Right lobe of liver (tissue), 6 donors: ENCODE results near the gene CD19. TPM values are rescaled to one million over a fixed set of nuclear protein-coding genes. Genes with fewer than 3 reads are reported as not detected.

Experiments used
- ATAC-seq, 4 donors: fragments of 200-7000 bp; cut with Tn5 transposase; one replicate each; pipeline ENCODE4 v1.9.1; 2020; ENCODE audit warnings: mild to moderate bottlenecking in 4 of 4, moderate library complexity in 4 of 4
- DNase-seq, 3 donors: peaks; one replicate each; pipeline ENCODE4 v3.0.0-alpha.2; 2020
- H3K27ac ChIP-seq, 3 donors: fragments of 200-600 bp; one replicate each; pipeline ENCODE4 v1.8.0; 2022
- H3K27me3 ChIP-seq, 2 donors: fragments of 200-600 bp; one replicate each; pipeline ENCODE4 v1.8.0; 2022
- H3K36me3 ChIP-seq, 4 donors: fragments of 200-600 bp; sonication (generic) in 1 of 4; one replicate each; pipeline versions ENCODE4 v1.5.1 to v1.8.0; 2017 to 2022; ENCODE audit warnings: control low read depth in 1 of 4
- H3K4me1 ChIP-seq, 4 donors: fragments of 200-600 bp; sonication (generic) in 1 of 4; one replicate each; pipeline versions ENCODE4 v1.5.1 to v1.8.0; 2017 to 2022; ENCODE audit warnings: control low read depth in 1 of 4
- H3K4me3 ChIP-seq, 3 donors: fragments of 200-600 bp; one replicate each; pipeline ENCODE4 v1.8.0; 2022
- H3K9me3 ChIP-seq, 4 donors: fragments of 200-600 bp; sonication (generic) in 1 of 4; one replicate each; pipeline versions ENCODE4 v1.5.1 to v1.8.0; 2017 to 2022; ENCODE audit warnings: control low read depth in 1 of 4
- POLR2A ChIP-seq: fragments of 450-650 bp; IDR thresholded peaks from one replicate; pipeline ENCODE4 v1.6.1; 2017; ENCODE audit warnings: antibody characterized with exemption, mild to moderate bottlenecking
- WGBS: methylation state at CpG from one replicate; pipeline ENCODE4 v1.1.6; 2018; ENCODE audit warnings: low coverage, low lambda C conversion rate; ENCODE audit not compliant: insufficient coverage; ENCODE audit errors: missing lambda C conversion rate; 5-methylcytosine and 5-hydroxymethylcytosine counted together
- intact Hi-C, 2 donors: fragments of 100-400 bp; cut with DNase I; formaldehyde crosslinking; loops; one replicate each; pipeline versions ENCODE4 v1.11.2 to v1.14.1; 2022
- total RNA-seq, 6 experiments: library from RNA; depleted of rRNA in 2 of 6; stranded (reverse); fragments of >200 nt in 2 of 6; fragmentation: NEBNext Ultra II Directional in 3 of 6; extraction: Animal tissue kit (Norgen Biotek cat#: 25700) in 3 of 6; gene quantifications; one replicate each; pipeline versions ENCODE4 v1.1.0 to v1.2.4, GENCODE V29; 2016 to 2023
- TF ChIP-seq, protein P1 (sequence below), 4 donors: fragments of 200-600 bp in 3 of 4; fragments of 450-650 bp in 1 of 4; IDR thresholded peaks; one replicate each; pipeline versions ENCODE4 v1.5.1 to v1.8.0; 2016 to 2022; ENCODE audit warnings: antibody characterized with exemption in 4 of 4, mild to moderate bottlenecking in 2 of 4
- donor health status: DM: no; HTN: yes; CAD: no.
- donor health status: DM: no; HTN: no; CAD: no.
- donor health status: DM: no; HTN: no; CAD: no.
- donor health status: DM: no; HTN: yes; CAD: no.
- donor health status: DM: no; HTN: yes; CAD: no.

Gene CD19
- total RNA-seq, 6 experiments from 2014 or later, result 0.10 TPM; not detected in 5

DNA sequence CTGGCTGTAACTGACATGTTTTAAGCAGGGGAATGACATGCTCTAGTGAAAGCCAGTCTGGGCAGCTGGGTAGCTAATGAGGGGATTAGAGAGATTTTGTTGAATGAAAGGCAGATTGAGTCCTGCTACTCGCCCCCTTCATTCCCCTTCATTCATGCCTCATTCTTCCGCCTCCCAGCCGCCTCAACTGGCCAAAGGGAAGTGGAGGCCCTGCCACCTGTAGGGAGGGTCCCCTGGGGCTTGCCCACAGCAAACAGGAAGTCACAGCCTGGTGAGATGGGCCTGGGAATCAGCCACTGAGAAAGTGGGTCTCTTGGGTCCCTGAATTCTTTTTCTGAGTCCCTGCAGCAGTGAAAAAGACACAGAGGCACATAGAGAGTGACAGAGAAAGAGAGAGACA is 1.1 kb upstream of the CD19 start:
- no peak for TF ChIP-seq POLR2A
- TF ChIP-seq, protein P1, sequence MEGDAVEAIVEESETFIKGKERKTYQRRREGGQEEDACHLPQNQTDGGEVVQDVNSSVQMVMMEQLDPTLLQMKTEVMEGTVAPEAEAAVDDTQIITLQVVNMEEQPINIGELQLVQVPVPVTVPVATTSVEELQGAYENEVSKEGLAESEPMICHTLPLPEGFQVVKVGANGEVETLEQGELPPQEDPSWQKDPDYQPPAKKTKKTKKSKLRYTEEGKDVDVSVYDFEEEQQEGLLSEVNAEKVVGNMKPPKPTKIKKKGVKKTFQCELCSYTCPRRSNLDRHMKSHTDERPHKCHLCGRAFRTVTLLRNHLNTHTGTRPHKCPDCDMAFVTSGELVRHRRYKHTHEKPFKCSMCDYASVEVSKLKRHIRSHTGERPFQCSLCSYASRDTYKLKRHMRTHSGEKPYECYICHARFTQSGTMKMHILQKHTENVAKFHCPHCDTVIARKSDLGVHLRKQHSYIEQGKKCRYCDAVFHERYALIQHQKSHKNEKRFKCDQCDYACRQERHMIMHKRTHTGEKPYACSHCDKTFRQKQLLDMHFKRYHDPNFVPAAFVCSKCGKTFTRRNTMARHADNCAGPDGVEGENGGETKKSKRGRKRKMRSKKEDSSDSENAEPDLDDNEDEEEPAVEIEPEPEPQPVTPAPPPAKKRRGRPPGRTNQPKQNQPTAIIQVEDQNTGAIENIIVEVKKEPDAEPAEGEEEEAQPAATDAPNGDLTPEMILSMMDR (IDR thresholded peaks at IDR 0.05), result no peak
- intact Hi-C loops, result loop anchor here in 1 of 2 donors (10.0 kb wide), 1 partner anchor 116 kb away; no protein-coding TSS in a partner anchor
- no peak overlapping the region for H3K27ac ChIP-seq
- 27% methylated on average over 2 of the region's 3 CpGs for WGBS
- no peaks in the 10 kb centered on the region for H3K27me3 ChIP-seq
- DNase-seq, result no peak
- no peak for ATAC-seq
- H3K4me3 ChIP-seq, result no peak overlapping the region
- no peaks in the 10 kb centered on the region for H3K9me3 ChIP-seq
- peaks cover 0 to 5% (median 0%) of the 10 kb centered on the region in 4 donors for H3K4me1 ChIP-seq
- H3K36me3 ChIP-seq, result no peaks in the 10 kb centered on the region

DNA sequence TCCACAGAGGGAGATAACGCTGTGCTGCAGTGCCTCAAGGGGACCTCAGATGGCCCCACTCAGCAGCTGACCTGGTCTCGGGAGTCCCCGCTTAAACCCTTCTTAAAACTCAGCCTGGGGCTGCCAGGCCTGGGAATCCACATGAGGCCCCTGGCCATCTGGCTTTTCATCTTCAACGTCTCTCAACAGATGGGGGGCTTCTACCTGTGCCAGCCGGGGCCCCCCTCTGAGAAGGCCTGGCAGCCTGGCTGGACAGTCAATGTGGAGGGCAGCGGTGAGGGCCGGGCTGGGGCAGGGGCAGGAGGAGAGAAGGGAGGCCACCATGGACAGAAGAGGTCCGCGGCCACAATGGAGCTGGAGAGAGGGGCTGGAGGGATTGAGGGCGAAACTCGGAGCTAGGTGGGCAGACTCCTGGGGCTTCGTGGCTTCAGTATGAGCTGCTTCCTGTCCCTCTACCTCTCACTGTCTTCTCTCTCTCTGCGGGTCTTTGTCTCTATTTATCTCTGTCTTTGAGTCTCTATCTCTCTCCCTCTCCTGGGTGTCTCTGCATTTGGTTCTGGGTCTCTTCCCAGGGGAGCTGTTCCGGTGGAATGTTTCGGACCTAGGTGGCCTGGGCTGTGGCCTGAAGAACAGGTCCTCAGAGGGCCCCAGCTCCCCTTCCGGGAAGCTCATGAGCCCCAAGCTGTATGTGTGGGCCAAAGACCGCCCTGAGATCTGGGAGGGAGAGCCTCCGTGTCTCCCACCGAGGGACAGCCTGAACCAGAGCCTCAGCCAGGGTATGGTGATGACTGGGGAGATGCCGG is 769 bp downstream of the CD19 start:
- DNase-seq (no peak), ATAC-seq (no peak)
- TF ChIP-seq POLR2A, result no peak
- TF ChIP-seq, protein P1 (IDR thresholded peaks at IDR 0.05), result no peak
- Histone ChIP-seq H3K27ac (no peak overlapping the region), H3K4me3 (no peak overlapping the region), H3K27me3 (no peaks in the 10 kb centered on the region), H3K4me1 (no peaks in the 10 kb centered on the region), H3K36me3 (no peaks in the 10 kb centered on the region), H3K9me3 (no peaks in the 10 kb centered on the region)
- 59% methylated on average over 8 of the region's 20 CpGs for WGBS
- intact Hi-C loops, result loop anchor here in 1 of 2 donors (10.0 kb wide), 1 partner anchor 118 kb away; no protein-coding TSS in a partner anchor

DNA sequence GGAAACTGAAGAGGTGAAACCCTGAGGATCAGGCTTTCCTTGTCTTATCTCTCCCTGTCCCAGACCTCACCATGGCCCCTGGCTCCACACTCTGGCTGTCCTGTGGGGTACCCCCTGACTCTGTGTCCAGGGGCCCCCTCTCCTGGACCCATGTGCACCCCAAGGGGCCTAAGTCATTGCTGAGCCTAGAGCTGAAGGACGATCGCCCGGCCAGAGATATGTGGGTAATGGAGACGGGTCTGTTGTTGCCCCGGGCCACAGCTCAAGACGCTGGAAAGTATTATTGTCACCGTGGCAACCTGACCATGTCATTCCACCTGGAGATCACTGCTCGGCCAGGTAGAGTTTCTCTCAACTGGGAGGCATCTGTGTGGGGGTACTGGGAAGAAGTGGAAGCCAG is 1.4 kb downstream of the CD19 start:
- H3K36me3 ChIP-seq, result no peaks in the 10 kb centered on the region
- intact Hi-C loops, result loop anchor here in 1 of 2 donors (10.0 kb wide), 1 partner anchor 118 kb away; no protein-coding TSS in a partner anchor
- no peak overlapping the region for H3K4me3 ChIP-seq
- TF ChIP-seq, protein P1 (IDR thresholded peaks at IDR 0.05), result no peak
- TF ChIP-seq POLR2A, result no peak
- ATAC-seq, result no peak
- no peak overlapping the region for H3K27ac ChIP-seq
- H3K27me3 ChIP-seq, result no peaks in the 10 kb centered on the region
- no peaks in the 10 kb centered on the region for H3K9me3 ChIP-seq
- WGBS, result no CpG with 5 or more reads among the region's 8 CpGs
- no peak for DNase-seq
- H3K4me1 ChIP-seq, result no peaks in the 10 kb centered on the region

DNA sequence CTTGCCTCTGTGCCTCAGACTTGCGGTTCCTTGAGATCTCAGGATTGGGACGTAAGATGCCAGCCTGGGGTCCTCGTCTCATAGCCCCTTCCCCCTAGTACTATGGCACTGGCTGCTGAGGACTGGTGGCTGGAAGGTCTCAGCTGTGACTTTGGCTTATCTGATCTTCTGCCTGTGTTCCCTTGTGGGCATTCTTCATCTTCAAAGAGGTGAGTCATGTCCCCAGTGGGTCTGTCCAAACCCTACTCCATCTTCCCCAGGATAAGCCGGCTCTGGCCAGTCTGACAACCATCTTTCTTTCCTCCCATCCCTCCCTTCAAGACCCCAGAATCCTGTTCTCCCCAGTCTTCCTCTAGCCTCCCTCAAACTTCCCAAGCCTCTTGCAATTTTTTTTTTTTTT is 3.6 kb downstream of the CD19 start:
- no peak for TF ChIP-seq POLR2A
- TF ChIP-seq, protein P1 (IDR thresholded peaks at IDR 0.05), result no peak
- Histone ChIP-seq H3K9me3 (no peaks in the 10 kb centered on the region), H3K4me3 (no peak overlapping the region), H3K36me3 (no peaks in the 10 kb centered on the region), H3K27me3 (no peaks in the 10 kb centered on the region), H3K27ac (no peak overlapping the region), H3K4me1 (no peaks in the 10 kb centered on the region)
- 100% methylated on average over 1 of the region's 4 CpGs for WGBS
- no peak for DNase-seq
- intact Hi-C loops, result loop anchor here in 1 of 2 donors (10.0 kb wide), 1 partner anchor 121 kb away; no protein-coding TSS in a partner anchor
- ATAC-seq, result no peak
